Stimulated activated CD8-positive, alpha-beta memory T cell treated with anti-CD3 and anti-CD28 coated beads, Interleukin-15, amount 100 ng/mL, for 1 hour (primary cell): ENCODE measurements around the gene KIAA1755.
"Not testable (repeated sequence)": the region's sequence is repeated elsewhere in the genome, so short reads cannot be mapped to it uniquely, and the experiment has no call there.

ENCODE experiments used
- DNase-seq: peaks from one replicate; pipeline ENCODE4 v3.0.0-alpha.2; 2020; ENCODE audit warnings: low read depth

The KIAA1755 gene

GRCh38 chr20:38286586-38287531, 26.3 kb upstream of the KIAA1755 start:
- DNase-seq = no peak

DNA sequence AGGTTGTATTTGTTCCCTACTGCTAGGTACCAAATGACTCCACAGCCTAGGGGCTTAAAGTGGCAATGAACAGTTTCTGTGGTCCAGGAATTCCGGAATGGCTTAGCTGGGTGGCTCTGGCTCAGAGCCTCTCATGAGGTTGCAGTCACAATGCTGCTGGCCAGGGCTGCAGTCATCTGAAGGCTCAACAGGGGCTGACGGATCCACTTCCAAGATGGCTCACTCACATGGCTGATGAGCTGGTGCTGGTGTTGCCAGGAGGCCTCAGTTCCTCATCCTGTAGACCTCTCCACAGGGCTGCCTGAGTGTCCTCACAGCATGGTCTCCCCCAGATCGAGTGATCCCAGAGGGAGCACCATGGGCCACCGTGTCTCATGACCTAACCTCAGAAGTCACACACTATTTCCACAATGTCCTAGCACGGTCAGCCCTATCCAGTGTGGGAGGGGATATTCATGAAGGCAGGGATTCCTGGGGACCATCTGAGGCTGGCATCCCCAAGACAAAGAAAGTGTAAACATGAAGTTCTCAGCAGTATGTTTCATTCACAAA, 24.4 kb upstream of the KIAA1755 start:
- no peak for DNase-seq

DNA sequence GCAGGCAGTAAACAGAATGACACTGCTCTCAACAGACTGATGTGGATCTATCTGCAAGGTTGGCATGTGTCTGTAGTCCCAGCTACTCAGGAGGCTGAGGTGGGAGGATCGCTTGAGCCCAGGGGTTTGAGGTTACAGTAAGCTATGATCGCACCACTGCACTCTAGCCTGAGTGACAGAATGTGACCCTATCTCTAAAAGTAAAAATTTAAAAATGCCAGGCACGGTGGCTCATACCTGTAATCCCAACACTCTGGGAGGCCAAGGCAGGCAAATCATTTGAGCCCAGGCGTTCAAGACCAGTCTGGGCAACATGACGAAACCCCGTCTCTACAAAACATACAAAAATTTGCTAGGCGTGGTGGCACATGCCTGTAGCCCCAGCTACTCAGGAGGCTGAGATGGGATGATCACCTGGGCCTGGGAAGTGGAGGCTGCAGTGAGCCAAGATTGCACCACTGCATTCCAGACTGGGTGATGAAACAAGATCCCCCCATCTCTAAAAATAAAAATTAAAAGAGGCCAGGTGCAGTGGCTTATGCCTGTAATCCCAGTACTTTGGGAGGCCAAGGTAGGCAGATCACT, 23.6 kb upstream of the KIAA1755 start:
- not testable (repeated sequence) for DNase-seq

DNA sequence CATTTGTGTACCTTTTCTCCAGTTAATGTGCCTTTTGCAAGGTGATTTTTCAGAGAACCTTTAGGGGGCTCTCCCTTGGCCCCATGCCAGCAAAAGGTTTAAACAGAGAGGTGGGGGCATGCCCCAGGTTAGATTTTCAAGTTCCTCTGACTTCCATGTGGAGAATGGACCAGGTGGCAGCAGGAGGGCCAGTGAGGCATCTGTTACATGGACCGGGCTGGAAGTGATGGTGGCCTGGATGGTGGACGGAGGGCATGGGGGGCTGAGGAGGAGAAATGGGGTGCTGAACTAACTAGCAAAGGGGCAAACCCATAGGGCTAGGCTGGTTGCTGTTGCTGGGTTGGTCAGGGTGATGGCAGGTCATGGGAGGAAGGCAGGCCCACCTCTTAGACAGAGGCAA, 22.7 kb upstream of the KIAA1755 start:
- DNase-seq = no peak

DNA sequence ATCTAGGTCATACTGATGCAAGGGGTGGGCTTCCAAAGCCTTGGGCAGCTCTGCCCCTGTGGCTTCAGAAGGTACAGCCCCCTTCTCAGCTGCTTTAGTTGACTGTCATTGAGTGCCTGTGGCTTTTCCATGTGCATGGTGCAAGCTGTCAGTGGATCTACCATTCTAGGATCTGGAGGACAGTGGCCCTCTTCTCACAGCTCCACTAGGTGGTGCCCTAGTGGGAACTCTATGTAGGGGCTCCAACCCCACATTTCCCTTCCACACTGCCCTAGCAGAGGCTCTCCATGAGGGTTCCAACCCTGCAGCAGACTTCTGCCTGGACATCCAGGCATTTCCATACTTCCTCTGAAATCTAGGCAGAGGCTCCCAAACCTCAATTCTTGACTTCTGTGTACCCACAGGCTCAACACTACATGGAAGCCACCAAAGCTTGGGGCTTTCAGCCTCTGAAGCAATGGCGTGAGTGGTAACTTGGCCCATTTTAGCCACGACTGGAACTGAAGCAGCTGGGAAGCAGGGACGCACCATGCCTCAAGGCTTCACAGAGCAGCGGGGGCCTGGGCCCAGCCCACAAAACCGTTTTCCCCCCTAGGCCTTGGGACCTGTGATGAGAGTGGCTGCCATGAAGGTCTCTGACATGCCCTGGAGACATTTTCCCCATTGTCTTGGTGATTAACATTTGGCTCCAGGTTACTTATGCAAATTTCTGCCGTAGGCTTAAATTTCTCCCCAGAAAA, 20.8 kb upstream of the KIAA1755 start:
- DNase-seq = not testable (repeated sequence)

GRCh38 chr20:38278763-38279162, 18.2 kb upstream of the KIAA1755 start:
- DNase-seq = no peak

GRCh38 chr20:38278131-38278530, 17.6 kb upstream of the KIAA1755 start:
- no peak for DNase-seq

- no peak for DNase-seq
Measured at GRCh38 chr20:38277691-38278090, 17.2 kb upstream of the KIAA1755 start.

GRCh38 chr20:38277285-38277684, 16.8 kb upstream of the KIAA1755 start:
- DNase-seq = no peak

DNA sequence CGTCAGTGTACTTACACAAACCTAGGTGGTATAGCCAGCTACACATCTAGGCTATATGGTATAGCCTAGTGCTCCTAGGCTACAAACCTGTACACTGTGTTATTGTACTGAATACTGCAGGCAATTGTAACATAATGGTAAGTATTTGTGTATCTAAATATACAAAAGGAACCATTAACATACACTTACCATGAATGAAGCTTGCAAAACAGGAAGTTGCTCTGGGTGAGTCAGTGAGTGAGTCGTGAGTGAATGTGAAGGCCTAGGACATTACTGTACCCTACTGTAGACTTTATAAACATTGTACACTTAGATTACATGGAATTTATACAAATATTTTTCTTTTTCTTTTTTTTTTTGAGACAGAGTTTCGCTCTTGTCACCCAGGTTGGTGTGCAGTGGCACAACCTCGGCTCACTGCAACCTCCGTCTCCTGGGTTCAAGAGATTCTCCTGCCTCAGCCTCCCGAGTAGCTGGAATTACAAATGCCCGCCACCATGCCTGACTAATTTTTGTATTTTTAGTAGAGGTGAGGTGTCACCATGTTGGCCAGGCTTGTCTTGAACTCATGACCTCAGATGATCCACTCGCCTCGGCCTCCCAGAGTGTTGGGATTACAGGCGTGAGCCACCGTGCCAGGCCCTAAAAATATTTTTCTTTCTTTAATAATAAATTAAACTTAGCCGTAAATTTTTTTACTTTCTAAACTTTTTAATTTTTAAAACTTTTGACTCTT, 15.4 kb upstream of the KIAA1755 start:
- DNase-seq = no peak

DNA sequence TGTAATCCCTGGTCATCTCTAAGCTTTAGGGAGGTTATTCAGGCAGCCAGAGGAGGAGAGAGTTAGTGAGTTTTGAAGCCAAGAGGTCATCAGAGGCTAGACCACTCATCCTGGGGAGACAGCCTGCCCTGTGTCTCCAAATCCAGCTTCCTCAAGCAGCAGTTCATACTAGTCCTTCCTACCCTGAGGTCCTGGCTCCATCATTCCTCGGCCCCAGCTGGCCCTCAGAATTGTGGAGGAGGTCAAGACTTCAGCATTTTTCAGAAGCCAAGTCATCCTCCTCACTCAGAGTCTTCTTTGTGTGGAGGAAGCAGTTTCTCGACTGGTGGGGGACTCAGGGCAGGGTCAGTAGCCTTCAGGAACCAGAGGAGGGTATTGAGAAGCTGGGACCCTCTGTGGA, 12.4 kb upstream of the KIAA1755 start:
- DNase-seq = no peak

- no peak for DNase-seq
Measured at GRCh38 chr20:38272398-38272797, 11.9 kb upstream of the KIAA1755 start.

- no peak for DNase-seq
Measured at GRCh38 chr20:38271608-38272120, 11.1 kb upstream of the KIAA1755 start.

DNA sequence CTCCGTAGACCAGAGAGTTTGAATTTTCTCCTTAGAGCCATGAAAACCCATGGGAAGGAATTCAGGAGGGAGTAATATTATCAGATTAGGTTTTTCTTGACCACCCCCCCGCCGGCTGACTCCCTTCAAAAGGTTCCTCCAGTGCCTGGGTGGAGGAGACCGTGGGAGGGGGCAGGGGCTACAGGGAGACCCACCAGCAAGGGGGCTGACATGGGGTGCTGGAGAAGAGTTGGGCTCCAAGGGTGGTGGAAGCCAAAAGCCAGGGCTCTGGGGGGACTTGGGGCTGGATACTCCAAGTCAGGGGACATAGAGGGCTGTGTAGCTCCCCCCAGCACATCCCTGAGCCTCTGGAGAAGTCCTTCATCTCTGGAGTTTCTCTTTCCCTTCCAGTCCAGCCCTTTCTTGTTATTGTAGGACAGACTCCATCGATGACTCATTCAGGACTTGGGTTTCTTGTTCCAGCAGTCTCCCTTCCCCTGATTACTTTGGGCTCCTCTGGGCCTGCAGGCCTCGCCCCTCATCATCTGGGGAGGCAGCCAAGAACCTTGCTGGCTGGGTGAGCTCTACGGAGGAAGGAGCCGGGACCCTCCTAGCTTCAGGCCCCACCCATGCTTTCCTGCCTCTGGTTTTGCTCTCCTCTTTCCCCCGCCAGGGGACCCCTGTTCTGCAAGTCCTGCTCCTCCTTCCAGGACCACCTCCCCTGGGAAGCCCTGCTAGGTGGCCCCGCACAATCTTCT, 10.5 kb upstream of the KIAA1755 start:
- DNase-seq = no peak

DNA sequence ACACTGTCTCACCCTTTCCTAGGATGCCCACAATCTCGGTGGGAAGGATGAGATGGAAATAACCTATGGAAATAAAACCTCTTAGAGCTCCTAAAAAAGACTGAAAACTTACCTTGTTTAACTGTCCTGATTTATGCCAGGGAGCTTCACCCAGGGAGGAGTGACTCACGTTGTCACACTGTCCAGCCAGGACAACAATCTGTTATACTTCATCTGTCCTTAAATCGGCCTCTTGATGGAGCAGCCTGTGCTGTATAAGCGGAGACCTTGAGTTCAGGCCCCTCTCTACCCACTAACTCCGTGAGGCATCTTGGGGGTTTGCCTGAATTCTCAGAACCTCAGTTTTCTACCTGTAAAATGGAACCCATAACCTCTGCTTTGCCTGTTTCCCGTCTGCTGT, 9.2 kb upstream of the KIAA1755 start:
- no peak for DNase-seq

DNA sequence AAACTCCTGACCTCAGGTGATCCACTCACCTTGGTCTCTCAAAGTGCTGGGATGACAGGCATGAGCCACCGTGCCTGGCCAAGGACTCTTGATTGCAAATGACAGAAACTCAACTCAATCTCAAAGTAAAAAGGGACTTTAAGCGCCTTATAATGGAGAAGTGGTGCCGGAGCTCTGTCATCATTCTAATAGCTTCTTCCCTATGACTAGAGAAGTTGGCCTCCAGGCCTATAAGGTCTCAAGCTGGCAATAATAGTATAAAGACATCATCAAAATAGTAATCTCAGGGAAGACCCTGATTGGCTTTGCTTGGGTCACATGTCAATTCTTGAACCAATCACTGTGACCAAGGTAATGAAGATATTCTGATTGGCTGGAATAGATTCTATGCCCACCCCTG, 8.5 kb upstream of the KIAA1755 start:
- no peak for DNase-seq

DNA sequence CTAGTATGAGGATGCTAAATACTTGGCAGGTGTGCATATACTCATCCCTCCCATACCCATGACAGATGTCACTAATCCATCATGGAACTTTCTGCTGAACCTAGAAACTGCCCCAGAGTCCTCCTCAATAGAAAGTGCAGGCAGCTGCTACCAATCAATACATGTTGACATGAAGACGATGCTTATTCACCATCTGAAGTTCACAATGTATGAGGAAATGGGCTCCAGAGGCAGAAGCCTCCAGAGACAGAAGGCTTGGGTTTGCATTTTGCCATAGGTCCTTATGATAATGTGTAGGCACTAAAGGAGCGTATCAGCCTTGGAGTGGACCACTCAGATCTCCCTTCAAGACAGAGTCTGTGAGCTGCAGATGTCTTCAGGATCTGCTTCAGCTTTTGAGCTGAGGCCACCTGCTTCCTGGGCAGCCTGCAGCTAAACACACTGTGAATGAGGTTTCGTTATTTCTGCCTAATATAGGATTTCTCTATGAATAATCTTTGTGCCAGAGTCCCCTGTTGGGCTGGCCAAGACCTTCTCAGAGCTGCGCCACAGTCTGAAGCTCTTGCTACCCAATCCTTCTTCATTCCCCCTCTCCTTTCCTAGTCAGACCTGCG, 7.5 kb upstream of the KIAA1755 start:
- DNase-seq = no peak

DNA sequence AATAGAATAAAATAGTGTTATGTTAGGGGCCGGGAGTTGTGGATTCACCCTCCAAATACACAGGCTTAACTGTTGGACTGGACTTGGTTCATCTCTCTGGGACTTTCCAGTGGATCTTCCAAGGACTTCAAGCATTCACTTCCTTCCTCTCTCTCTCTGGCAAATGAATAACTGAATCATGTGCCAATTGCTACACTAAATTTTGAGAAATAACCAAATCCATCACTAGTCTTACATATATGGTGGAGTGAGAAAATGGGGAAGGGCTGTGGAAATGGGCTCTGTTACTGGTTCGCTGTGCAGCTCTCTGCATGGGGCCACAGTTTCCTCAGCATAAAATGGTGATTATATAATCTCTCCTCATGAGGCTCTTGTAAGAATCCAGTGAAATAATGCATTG, 6.8 kb upstream of the KIAA1755 start:
- no peak for DNase-seq

DNA sequence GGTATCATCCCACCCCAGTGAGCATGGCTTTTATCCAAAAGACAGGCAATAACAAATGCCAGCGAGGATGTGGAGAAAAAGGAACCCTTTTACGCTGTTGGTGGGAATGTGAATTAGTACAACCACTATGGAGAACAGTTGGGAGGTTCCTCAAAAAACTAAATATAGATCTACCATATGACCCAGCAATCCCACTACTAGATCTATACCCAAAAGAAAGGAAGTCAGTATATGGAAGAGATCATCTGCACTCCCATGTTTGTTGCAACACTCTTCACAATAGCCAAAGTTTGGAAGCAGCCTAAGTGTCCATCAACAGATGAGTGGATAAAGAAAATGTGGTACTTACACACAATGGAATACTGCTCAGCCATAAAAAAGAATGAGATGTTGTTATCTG, 5.9 kb upstream of the KIAA1755 start:
- DNase-seq = no peak

DNA sequence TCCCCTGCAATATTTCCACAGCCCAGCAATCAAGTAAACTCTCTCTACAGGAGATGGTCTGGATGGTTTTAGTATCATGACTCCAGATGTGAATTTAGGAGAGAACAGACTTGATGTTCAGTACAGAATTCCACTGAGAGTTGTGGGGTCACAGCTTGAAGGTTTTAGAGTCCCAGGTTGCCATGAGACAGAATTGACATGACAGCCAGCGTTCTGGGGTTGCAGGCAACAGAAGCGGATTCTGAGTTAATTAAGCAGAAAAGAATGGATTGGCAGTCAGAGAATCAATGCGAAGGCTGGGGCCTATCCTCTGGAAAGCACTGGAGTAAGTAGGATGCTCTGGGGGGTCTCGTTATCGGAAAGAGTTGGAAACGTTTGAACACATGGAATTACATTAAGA, 2.4 kb upstream of the KIAA1755 start:
- DNase-seq = no peak

- no peak for DNase-seq
Measured at GRCh38 chr20:38261054-38261390, 487 bp upstream of the KIAA1755 start.
